HG03469 (cell line): ENCODE measurements around the gene SCMH1.
"Not testable (repeated sequence)": the region's sequence is repeated elsewhere in the genome, so short reads cannot be mapped to it uniquely, and the experiment has no call there.

ENCODE experiments used
- ATAC-seq: cut with Tn5 transposase; IDR thresholded peaks from one replicate; pipeline ENCODE4 v1.9.1; 2021; ENCODE audit warnings: mild to moderate bottlenecking, moderate library complexity, moderate number of reproducible peaks; ENCODE audit not compliant: unreplicated experiment

SCMH1 gene

DNA sequence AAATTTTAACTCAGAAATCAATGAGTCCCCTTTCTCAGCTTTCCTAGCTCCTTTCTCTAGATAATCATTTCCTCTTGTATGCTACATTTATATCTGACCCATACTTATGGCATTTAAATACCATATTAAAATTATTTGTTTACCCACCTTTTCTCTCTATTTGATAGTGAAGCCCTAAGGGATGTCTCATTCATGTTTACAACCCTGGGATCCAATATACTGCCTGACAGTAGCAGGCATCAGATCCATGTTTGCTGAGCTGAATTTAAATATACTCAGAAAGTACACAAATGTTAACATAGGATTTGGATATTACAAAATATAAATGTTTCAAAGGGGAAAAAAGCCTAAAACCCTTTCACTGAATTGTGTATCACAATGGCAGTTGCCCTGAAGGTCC is 26.5 kb downstream of the SCMH1 start:
- no peak for ATAC-seq

DNA sequence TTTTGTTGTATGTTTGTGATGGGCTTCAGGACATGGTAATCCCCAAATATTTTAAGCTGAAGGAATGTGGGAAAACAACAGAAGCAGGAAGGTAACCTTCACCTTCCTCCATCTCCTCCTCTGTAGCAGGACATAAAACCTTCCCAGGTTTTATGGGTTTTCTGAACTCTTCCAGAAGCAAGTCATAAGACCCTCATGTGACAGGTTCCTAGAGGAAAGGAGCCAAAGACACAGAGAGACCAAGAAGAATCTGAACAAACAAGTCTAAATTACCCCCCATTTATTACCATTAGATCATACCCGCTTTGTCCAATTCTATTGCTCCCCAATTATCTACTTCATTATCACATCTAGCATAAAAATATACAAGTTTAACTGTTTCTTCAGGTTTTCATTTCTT is 28.8 kb downstream of the SCMH1 start:
- no peak for ATAC-seq

DNA sequence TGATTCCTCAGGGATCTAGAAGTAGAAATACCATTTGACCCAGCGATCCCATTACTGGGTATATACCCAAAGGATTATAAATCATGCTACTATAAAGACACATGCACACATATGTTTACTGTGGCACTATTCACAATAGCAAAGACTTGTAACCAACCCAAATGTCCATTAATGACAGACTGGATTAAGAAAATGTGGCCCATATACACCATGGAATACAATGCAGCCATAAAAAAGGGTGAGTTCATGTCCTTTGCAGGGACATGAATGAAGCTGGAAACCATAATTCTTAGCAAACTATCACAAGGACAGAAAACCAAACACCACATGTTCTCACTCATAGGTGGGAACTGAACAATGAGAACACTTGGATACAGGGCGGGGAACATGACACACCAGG is 30.5 kb downstream of the SCMH1 start:
- not testable (repeated sequence) for ATAC-seq

DNA sequence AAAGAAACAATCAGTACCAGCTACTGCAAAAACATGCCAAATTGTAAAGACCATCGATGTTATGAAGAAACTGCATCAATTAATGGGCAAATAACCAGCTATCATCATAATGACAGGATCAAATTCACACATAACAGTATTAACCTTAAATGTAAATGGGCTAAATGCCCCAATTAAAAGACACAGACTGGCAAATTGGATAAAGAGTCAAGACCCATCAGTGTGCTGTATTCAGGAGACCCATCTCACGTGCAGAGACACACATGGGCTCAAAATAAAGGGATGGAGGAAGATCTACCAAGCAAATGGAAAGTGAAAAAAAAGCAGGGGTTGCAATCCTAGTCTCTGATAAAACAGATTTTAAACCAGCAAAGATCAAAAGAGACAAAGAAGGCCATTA is 35.1 kb downstream of the SCMH1 start:
- not testable (repeated sequence) for ATAC-seq

DNA sequence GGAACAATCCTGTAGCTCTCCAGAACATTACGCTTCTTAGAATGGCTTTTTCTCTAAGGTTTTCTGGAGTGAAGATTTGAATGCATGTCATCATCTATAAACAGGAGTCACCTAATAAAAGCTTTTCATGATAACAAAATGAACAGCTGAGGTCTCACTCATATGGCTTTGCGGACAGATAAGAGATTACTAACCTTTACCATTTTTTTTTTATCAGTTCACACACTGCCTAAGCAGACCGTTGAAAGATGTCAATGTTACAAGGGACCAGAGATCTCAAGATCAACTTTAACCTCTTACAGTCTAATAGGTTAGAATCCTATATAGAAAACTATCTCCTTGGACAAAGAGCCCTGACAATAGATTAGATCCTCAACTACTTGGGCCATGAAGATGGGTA is 41.4 kb downstream of the SCMH1 start:
- no peak for ATAC-seq

DNA sequence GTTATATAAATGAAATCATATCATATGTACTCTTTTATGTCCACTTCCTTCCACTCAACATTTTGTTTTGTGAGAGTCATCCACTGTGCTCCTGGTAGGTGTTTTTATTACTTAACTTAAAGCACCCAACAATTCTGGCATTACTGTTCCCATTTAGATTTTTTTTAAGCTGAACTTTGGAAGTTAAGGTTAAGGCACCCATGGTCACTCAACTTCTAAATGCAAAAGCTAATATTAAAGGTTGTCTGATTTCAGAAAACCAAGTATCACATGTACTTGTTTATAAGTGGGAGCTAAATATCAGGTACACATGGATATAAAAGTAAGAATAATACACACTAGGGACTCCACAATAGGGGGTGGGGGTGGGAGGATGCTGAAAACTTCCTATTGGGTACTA is 42.7 kb downstream of the SCMH1 start:
- ATAC-seq, result no peak

DNA sequence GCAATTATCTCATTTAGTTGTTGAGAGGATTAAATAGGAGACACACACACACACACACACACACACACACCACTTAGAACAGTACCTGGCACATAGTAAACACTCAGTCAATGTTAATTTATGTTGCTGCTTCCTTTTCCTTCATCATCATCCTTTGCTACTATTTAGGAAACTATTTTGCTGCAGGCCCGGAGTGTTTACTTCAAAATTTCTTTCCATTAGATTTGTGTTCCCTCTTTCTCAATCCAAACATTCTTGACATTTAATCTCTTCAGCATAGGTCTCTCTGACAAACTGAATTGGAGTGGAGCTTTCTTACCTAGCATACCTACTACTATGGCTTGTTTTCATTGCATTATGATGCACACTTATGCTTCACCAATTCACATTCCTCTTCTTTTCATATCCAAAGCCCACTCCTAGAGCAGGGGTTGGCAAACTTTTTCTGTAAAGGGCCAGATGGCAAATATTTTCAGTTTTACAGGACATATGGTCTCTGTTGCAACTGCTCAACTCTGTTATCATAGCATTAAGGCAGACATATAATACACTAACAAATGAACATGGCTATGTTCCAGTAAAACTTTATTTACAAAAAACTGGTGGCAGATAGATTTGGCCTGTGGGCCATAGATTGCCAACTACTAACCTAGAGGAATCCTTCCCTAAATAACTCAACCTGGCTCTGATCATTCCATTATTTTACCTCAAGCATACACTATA is 49.5 kb downstream of the SCMH1 start:
- no peak for ATAC-seq

DNA sequence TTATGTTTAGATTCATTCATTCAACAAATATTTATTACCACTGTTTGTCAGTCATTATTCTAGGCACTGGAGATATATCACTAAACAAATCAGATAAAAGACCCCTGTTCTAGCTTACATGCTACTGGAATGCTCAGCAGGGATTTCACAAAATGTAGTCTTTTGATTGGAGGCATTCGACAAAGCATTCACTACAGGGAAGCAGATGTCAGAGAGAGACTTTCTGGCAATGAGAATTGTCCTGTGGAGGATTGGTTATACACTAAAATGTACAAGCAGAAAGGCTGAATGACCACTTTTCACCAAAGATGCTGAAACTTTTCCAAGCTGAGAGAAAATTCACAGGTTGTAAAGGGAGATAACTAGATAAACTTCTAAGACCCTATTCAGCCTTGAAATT is 57.7 kb downstream of the SCMH1 start:
- ATAC-seq, result no peak

DNA sequence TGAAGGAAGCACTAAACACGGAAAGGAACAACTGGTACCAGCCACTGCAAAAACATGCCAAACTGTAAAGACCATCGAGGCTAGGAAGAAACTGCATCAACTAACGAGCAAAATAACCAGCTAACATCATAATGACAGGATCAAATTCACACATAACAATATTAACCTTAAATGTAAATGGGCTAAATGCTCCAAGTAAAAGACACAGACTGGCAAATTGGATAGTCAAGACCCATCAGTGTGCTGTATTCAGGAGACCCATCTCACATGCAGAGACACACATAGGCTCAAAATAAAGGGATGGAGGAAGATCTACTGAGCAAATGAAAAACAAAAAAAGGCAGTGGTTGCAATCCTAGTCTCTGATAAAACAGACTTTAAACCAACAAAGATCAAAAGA is 63.9 kb downstream of the SCMH1 start:
- not testable (repeated sequence) for ATAC-seq

DNA sequence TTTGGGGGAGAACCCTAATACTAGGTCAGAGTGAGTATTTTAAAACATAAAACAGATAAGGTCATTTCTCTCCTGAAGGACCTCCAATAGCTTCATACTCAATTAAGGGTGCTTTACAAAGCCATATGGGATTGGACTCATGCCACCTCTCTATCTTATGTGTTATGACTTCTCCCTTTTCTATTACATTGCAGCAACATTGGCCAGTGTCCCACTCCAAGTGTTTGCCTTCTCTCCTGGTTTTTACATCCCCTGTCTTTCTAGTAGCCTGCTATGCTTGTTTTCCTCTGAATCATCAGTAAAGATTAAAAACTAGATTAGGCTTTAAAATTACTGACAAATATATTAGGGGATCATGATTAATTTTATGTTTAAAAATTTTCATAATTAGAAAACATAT is 66.6 kb downstream of the SCMH1 start:
- no peak for ATAC-seq

DNA sequence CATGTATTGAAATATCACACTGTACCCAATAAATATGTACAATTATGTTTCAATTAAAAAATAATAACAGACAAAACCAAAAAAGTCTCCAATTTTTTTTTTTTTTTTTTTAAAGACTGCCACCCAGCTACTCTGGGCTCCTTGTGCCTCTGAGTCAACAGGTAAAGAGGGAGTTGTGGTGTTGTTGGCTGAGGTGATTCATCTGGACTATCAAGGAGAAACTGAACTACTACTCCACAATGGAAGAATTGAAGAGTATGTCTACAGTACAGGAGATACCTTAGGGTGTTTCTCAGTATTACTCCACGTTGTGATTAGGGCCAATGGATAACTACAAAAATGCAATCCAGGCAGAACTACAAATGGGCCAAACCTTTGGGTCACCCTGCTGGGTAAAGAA is 67.9 kb downstream of the SCMH1 start:
- ATAC-seq, result no peak

DNA sequence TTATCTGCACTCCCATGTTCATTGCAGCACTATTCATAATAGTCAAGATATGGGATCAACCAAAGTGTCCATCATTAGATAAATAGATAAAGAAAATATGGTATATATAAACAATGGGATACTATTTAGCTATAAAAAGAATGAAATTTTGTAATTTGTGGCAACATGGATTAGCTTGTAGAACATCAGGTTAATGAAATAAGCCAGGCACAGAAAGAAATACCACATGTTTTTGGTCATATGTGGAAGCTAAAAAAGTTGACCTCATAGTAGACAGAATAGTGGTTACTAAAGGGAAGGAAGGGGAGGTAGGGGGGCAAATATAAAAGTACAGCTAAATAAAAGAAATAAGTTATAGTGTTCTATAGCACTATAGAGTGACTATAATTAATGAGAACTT is 68.5 kb downstream of the SCMH1 start:
- no peak for ATAC-seq

DNA sequence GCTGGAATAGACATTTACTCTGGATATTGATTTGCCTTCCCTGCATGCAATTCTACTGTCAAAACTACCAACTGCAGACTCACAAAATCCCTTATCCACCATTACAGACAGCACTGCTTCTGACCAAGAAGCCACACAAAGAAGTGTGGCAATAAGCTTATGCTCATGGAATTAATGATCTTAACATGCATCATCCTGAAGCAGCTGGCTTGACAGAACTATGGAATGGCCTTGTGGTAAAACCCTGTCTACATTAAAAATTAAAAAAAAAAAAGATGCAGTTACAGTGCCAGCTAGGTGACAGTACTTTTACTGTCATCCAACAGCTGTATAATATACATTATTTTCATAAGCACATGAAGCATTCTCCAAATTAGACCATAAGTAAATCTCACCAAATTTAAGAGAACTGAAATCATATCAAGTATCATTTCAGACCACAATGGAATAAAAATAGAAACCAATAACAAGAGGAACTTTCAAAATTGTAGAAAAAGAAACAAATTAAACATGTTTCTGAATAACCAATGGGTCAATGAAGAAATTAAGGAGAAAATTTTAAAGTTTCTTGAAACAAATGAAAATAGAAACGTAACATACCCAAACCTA is 70.7 kb downstream of the SCMH1 start:
- no peak for ATAC-seq

DNA sequence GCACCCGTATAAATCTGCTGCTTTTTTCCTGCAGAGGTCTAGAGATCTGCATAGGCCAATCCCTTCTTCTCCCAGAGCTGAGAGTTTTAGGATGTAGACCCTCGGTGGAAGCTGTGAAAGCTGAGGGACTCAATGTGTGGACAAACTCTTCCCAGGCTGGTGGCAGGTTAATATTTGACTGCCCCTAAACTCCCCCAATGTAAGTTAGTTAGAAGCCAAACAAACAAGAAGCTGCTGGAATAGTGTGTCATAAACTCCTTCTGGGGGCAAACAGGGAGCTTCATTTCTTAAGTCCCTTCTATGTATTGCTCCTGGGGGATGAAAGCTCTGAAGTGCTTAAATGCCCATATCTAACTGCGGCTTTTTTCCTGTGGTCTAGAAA is 72.3 kb downstream of the SCMH1 start:
- ATAC-seq, result no peak

DNA sequence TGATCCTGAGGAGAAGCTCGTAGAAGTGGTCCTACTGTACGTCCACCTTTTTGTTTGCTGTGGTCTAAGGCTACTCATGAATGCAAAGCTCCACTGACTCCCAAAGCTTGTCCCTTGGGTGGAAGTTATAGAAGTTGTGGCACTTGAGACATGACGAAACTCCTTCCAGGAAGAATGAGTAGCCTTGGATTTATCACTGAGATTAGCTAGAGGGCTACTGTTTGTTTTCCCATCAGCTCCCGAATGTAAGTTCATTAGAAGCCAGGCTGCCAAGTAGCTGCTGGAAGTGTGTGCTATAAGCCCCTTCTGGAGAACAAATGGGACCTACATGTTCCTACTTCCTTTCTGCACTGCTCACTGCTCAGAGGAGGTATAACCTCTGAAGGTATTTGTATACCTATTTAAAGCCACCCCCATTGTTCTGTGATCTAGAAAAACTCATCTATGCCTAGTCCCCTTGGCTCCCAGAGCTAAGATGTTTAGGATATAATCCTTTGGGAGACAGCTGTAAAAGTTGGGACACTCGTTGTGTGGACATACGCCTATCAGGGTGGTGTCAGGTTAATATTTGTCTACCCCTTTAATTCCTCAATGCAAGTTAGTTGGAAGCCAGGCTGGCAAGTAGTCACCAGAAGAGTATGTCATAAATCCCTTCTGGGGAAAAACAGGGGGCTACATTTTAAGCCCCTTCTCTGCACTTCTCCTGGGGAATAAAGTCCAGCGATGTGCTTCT is 72.9 kb downstream of the SCMH1 start:
- ATAC-seq, result no peak

DNA sequence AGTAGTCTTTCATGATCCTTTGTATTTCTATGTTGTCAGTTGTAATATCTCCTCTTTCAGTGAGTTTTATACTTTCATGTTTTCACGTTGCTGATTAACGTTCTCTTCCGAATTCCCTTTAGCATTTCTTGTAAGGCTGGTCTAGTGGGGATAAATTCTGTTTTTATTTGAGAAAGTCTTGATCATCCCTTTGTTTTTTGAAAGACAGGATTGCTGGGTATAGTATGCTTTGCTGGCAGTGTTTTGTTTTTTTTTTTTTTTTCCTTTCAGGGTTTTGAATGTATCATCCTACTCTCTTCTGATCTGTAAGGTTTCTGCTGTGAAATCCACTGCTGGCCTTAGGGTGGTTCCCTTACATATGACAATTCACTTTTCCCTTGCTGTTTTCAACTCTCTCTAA is 74.4 kb downstream of the SCMH1 start:
- ATAC-seq, result no peak

DNA sequence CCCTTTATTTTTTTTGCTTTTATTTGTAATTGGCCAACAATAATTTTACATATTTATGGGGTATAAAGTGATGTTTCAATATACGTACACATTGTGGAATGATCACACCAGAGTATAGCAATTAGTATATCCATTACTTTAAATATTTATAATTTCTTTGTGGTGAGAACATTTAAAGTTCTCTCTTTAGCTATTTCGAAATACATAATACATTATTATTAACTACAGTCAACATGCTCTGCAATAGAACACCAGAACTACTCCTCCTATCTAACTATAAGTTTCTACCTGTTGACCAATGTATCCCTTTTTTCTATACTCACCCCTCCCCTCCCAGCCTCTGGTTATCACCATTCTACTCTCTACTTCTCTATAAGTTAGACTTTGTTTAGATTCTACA is 77.4 kb downstream of the SCMH1 start:
- no peak for ATAC-seq

DNA sequence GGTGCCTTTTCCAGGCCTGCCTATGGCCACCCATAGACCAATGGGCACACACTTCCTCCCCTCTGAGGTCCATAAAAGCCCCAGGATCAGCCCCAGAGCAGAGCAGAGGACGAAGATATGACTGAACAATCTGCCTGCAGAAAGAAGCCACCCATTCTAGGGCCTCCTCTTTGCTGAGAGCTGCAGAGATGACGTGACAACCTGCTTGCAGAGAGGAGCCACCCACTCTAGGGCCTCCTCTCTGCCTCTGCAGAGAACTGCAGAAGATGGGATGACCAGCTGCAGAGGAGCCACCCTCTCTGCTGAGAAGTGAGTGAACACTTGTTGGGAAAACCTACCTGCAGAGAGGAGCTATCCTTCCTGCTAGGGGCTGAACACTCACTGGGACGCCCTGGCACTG is 79.7 kb downstream of the SCMH1 start:
- ATAC-seq, result no peak

DNA sequence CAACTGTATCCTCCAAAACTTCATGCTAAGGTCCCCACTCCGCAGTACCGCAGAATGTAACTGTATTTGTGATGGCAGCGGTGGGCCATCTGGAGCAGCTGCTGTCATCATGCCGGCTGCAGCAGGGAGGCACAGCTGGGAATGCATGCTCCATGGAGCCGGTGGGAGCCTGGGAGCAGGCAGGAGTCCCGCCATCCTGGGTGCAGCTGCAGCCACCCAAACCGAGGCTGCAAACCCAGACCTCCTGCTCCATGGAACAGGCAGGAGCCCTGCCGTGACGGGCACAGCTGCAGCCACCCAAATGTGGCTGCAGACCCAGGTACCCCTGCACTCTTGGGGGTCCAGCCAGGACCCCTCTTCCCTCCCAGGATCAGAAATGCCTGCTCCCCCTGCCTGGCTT is 80.3 kb downstream of the SCMH1 start:
- ATAC-seq, result no peak

DNA sequence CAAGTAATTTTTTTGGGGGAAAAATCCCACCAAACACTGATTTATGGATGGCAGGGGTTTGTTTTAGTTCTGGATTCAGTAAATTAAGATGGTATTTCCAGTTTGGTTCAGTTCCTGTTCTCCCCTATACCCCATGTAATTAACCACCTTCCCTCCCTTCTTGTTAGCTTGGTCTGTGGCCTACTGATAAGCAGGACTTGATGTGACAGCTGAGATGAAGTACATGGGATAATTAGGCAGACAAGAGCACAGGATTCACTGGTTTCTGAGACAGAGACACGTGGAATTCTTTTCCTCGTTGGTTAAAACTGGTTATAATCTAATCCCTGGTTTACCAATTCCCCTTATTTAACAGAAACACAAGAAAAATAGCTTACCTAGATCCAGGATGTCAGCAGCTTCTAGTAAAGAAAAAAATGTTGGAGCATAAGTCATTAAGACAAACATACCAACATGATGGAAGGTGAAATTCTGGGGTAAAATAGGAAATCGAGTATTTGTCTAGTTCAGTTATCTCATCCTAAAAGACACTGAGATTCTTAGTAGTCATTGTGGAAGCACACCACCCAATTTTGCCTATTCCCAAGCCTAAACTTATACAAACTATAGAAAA is 81.5 kb downstream of the SCMH1 start:
- ATAC-seq, result no peak

DNA sequence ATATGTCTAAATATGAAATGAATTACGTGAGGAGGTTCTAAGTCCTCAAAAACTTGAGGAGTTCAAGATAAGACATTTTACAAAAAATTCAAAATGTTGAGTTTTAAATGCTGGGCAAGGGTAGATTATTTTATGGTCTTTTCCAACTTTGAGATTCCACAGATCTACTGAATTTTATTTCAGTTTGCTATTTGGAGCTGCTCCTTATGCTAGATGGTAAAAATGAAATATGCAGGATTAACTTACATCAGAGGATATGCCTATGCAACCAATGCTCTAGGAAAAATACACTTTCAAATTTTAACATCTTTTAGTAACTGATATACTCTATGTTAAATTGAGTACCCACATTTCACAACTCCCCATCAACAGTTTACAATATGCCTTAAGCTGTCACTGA is 83.1 kb downstream of the SCMH1 start:
- ATAC-seq, result no peak
